GM18526 (cell line): Measurements from ENCODE around the gene FAM32A.

Experiments used
- POLR2A ChIP-seq: IDR thresholded peaks from 3 replicates; pipeline ENCODE4 v1.6.1; 2011; ENCODE audit not compliant: insufficient read length; ENCODE audit errors: extremely low read depth

Gene FAM32A

DNA sequence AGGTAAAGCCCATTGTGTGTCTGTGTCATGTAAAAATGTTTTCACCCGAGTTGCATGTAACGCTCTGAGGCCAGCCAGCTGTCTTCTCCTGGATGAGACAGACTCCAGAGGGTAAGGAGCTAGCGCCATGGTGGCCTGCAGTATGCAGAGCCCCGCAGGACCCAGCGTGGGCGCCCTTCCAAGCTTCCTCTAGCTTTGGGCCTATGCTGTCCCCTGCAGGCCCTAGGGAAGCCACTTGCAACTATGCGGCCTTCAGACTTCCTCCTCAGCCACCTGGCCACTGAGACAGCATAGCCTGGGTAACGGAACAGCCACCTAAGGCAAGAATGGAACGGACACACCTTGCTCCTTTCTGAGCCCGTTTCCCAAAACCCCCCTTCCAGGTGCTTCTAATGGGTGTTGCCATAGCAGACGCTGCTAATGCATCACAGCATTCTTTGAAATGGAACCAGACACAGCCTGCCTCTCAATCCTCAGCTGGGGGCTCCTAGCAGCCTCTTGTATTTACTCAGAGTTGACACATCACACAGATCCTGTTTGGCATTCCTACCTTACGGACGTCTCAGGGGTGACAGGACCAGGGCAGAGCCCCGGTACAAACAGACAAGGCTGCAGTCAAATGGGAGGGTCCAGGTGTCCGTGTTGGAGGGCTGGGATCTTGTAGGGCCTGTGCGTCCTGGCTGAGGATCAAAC lies 6.2 kb downstream of the FAM32A start:
- TF ChIP-seq POLR2A = no peak

DNA sequence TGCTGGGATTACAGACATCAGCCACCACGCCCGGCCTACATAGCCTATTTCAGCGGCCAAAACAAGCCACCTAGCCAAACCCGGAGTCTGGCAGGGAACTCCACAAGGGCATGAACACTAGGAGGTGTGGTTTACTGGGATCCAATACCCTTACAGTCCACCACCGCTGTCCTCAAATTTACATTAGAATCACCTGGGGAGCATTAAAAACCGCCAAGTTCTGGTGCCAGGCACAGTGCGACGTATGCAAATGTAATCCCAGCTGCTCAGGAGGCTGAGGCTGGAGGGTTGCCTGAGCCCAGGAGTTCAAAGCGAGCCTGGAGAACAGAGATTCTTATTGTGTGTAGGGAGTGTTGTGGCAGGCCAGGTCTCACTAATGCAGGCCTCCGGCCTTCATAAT lies 8.3 kb downstream of the FAM32A start:
- no peak for TF ChIP-seq POLR2A

DNA sequence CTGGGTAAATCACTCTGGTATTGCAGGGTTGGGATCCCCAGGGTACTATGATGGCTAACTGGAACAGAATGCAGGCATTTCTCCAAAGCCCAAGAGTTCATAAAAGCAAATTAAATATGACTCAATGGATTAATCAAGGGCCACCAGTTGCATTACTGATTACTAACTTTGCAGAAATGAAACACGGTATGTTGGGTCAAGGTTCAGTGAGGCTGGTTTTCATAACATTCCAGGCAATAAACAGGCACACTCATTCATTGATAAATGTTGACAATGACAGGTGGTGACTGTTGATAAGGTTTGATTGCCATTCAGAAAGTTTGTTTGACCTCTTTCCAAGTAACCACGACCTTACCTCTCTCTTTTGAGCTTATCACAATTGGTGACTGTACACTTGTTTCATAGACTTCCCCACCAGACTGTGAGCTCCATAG lies 12.0 kb downstream of the FAM32A start:
- no peak for TF ChIP-seq POLR2A

DNA sequence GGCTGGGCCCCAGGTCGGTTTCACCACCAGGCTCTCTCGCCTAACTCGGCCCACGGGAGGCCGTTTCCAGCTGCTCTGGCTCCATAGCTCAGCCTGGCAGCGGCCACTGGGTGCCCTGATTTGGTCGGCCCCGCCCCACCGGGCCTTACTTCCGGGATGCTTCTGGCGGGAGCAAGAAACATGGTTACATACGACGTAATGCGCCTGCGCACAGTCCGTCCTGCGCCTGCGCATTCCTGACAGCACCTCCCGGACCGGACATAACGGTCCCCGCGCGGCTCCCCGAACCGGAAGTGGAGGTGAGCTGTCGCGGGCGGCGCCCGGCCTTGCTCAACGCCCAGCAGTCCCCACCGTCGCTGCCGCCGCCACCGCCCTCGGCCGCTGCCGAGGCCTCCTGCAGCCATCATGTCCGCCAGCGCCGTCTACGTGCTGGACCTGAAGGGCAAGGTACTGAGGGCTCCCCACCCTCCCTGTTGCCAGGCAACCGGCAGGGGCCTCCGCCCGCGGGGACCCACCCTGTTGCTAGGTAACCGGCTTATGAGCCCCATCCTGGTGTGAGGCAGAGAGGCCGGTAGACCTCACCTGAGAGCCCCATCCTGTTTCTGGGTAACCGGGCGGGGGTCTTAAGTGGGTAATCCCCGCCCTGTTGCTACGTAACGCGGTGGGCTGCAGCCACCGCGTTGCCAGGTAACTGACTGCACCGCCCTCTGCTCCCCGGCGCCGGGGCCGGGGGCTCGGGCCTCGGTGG lies 12.6 kb downstream of the FAM32A start, which contains the start of gene AP1M1:
Gene AP1M1, plus strand, starts transcription at position 290 of the 748 bp plus-strand sequence. Its CDS starts 116 bp downstream, at position 406.
- TF ChIP-seq POLR2A = peak; percentile 84

DNA sequence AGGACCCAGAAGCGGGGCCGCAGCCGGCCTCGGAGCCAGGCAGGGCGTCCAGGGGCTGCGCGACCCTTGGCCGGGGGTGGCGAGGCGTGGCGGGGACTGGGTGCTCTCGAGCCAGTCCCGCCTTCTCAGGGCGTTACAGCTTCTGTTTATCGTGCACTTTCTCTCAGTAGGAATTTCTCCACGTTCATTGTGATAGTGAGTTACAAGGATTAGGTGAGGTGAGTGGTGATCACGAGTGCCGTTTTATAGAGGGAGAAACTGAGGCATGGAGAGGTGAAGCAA lies 13.1 kb downstream of the FAM32A start:
- no peak for TF ChIP-seq POLR2A

DNA sequence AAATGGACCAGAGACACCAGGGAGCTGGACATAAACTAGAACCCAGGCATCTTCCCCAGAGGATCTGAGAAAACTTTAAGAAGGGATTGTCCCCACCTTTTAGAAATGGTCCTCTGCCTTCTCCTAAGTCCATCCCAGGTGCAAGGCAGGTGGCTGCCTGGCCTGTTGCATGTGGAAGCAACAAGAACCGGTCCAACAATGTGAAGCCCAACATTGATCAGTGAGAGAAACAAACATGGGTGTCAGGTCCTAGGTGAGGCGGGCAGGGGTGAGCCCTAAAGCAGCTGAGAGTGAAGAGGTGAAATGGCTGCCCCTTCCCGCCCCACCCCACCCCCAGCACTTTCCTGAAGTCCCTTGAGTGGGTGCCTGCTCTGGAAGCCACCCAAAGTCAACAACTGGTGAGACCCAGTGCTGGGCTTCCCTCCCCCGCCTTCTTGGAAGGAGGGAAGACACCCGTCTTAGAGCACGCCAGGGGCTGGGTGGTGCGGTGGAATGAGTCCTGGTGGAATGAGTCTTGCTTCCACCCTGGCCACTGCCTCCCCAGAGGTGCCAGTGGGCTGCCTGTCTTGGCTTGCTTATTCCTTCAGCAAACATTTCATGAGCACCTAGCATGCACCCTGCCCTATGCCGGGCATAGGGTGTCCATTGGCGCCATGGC lies 14.2 kb downstream of the FAM32A start:
- TF ChIP-seq POLR2A = no peak

DNA sequence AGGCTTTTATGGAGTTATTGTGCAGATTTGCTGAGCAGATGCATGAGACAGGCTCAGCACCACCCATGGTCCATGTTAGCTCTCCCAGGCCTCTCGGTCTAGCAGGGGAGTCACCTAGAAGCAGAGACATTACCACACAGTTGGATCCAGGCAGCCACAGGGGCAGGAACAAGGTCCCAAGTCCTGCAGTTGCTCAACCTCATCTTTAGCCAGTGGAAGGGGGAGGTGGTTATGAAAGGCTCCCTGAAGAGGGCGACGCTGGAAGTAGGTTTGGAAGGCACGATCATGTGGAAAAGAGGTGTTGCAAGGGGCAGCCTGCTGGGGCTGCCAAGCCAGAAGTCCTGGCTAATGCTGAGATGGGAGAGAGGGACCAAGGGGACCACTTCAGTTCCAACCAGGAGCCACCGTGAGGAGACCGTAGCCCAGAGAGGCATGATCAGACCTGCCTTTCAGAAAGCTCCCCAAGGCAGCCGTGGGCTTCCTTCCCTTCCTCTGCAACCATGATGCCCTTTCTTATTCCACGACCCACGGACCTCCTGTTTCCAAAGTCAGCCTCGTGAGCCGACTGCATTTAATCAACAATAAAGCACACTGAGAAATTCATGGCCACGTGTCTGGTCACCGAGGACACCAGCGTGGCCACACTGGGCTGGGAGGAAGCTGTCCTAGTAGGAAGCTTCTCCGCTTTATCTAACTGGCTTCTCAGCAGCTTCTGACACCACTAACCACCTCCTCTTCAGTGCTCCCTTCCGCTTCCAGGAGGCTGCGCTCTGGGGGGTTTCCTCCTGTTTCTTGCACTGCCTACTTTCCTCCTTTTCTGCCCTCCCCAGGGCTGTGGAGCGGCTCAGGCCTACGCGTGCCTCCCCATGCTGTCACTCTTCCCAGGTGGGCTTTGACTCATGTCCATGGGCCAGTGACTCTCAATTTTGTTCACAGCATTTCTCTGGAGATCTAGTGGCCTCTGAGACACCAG lies 15.1 kb downstream of the FAM32A start:
- TF ChIP-seq POLR2A = no peak

DNA sequence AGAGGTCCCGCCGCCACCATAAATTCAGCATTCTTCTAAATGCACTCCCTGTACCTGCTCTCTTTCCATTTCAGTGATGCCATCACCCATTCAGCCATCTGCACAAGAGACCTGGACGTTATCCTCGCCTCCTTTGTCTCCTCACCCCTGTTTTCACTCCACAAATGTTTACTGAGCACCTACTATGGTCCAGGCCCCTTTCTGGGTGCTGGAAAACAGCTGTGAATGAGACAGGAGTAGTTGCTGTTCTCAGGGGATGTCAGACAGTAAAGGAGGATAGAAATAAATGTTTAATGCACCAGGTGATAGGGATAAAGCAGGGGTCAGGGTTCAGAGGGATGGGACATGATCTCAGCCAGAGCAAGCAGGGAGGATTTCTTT lies 15.8 kb downstream of the FAM32A start:
- no peak for TF ChIP-seq POLR2A

DNA sequence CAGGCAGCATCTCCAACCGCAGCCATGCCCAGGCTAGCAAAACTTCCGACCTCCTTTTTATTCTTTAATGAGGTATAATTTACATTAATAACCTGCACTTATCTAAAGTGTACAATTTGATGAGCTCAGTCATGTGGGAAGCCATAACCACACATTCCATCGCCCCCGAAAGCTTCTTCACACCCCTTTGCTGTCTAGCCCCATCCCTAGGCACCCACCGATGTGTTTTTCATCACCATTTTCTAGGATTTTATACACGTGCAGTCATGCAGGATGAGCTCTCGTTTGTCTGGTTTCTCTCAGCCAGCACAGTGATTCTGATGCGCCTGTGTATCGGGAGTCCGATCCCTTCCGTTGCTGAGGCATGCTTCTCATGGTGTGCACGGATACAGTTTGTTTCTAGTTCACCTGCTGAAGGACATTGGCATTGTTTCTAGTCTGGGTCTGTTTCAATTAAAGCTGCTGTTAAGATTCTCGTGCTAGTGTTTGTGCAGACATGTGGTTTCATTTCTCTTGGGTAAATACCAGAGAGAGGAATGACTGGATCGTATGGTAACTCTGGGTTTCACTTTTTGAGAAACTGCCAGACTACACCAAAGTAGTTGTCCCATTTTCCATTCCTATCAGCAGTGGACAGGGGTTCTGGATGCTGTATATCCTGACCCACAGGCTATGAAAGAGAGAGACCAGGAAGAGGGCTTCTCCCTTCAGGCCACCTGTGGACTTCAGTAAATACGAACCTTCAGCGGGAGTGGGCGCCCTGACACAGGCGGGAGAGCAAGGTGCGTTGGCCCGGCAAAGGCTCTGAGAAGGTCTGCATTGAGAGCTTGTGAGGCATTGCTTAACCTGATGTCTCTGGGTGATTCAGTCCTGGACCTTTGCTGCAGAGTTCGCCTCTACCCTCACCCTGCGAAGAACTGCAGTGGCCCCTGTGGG lies 17.4 kb downstream of the FAM32A start:
- no peak for TF ChIP-seq POLR2A

DNA sequence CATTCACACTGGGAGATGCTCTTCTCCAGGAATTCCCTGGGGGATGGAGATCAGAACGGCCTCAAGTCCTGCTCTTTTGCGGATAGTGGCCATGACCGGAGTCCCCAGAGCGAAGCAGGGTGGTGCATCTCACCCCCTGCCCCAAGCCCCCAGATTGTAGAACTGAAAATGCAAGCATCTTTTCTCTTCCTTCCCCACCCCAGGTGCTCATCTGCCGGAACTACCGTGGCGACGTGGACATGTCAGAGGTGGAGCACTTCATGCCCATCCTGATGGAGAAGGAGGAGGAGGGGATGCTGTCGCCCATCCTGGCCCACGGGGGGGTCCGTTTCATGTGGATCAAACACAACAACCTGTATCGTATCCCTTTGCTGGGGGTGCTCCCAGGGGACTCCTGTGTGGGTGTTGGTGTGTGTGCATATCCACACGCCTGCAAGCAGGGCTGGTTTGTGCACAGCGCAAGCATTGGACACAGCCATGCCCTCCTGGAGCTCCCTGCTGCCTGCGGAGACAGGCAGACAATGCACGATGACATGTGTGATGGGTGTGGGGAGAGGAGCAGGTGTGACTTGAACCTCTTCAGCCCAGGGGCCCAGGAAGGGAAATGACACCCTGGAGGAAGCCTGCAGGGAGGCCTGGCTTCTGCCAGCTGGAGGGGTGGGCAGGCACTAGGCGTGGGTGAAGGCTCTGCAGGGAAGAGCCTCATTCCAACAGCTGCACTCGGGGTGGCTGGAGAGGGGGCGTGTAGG lies 18.2 kb downstream of the FAM32A start:
- TF ChIP-seq POLR2A = no peak

DNA sequence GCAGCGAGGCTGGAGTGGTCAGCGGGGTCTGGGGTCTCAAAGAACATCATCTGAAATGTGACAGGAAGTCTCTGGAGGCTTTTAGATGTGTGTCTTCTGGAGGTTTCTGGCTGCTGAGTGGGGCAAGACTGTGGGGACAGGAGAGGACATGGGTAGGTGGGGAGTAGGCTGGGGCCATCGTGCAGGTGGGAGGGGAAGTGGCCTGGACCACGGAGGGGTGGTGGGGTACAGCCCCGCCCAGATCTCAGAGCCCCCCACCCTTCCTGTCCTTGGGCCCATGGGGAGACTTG lies 18.7 kb downstream of the FAM32A start:
- no peak for TF ChIP-seq POLR2A

DNA sequence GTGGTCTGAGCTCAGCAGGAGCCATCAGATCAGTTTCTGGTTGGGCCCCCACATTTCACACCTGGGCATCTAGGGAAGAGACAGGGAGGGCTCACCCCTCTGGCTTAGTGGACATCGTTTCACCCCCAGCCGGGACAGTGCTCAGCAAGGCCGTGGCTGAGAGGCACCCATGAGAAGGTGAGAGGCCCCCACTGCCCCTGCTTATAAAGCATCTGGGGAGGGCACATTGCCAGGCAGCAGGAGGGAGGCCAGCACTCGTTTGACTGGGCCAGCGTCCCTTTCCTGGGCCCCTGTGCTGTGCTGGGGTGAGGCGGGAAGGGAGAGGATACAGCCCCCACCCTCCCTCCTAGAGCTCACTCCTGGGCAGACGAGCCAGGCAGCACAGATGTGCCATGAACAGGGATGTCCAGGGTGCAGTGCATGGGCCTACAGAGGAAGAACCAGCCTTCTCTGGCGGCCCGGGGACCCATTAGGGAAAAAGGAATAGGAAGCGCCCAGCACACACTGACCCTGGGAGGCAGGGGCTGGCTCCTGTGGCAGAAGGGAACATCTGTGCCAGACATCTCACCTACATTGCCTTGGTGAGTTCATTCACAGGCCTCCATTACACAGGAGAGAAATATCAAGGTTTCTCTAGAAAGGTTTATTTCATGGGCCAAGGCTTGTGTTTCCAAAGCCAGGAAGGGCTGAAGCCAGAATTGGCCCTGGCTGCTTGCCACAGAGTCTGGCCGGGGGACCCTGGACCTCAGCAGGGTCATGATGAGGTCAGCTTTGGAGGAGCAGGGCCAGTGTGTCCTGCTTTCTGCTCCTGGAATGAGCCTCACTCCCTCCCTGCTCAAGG lies 20.2 kb downstream of the FAM32A start:
- TF ChIP-seq POLR2A = no peak
